LNCaP clone FGC (cell line): ENCODE data around the gene CDK1.

Experiments
- DNase-seq: peaks from one replicate; pipeline ENCODE4 v3.0.0-alpha.2; 2011; ENCODE audit warnings: low read depth
- H3K4me3 ChIP-seq: 2 replicates; pipeline ENCODE4 v1.5.1; 2011; ENCODE audit warnings: mild to moderate bottlenecking, low read depth, low read length, control low read depth
- CTCF ChIP-seq: IDR thresholded peaks from 2 replicates; pipeline ENCODE4 v1.5.1; 2012; ENCODE audit warnings: mild to moderate bottlenecking; ENCODE audit not compliant: control insufficient read depth, insufficient read depth; ENCODE audit errors: extremely low read depth

Gene CDK1

GRCh38 chr10:60753152-60753551 lies 25.1 kb upstream of the CDK1 start:
- TF ChIP-seq CTCF = no peak
- H3K4me3 ChIP-seq = no peak overlapping the region
- DNase-seq = no peak

- no peak for TF ChIP-seq CTCF
Measured at GRCh38 chr10:60753817-60754216, 24.5 kb upstream of the CDK1 start.

GRCh38 chr10:60757420-60757895 lies 20.8 kb upstream of the CDK1 start:
- peak; percentile 48 for DNase-seq
- TF ChIP-seq CTCF = no peak
- H3K4me3 ChIP-seq = no peak overlapping the region

More at GRCh38 chr10:60753817-60754216, 24.5 kb upstream of the CDK1 start:
- DNase-seq = no peak
- no peak overlapping the region for H3K4me3 ChIP-seq

- no peak for TF ChIP-seq CTCF
Measured at GRCh38 chr10:60759181-60759580, 19.1 kb upstream of the CDK1 start.

GRCh38 chr10:60760711-60761210 lies 17.5 kb upstream of the CDK1 start:
- peak; percentile 31; the same call in 1 of the 2 replicates for TF ChIP-seq CTCF

More at GRCh38 chr10:60759181-60759580, 19.1 kb upstream of the CDK1 start:
- no peak overlapping the region for H3K4me3 ChIP-seq
- DNase-seq = no peak

GRCh38 chr10:60762554-60762953 lies 15.7 kb upstream of the CDK1 start:
- no peak for TF ChIP-seq CTCF
- H3K4me3 ChIP-seq = no peak overlapping the region

More at GRCh38 chr10:60760711-60761210, 17.5 kb upstream of the CDK1 start:
- DNase-seq = peak; percentile 93
- H3K4me3 ChIP-seq = no peak overlapping the region

GRCh38 chr10:60767424-60767823 lies 10.9 kb upstream of the CDK1 start:
- TF ChIP-seq CTCF = no peak
- no peak for DNase-seq
- H3K4me3 ChIP-seq = no peak overlapping the region

More at GRCh38 chr10:60762554-60762953, 15.7 kb upstream of the CDK1 start:
- DNase-seq = no peak
